GM19438 (cell line): Measurements from ENCODE around the gene CERS1.

Experiments
- ATAC-seq: cut with Tn5 transposase; IDR thresholded peaks from one replicate; pipeline ENCODE4 v1.9.1; 2021; ENCODE audit warnings: low read depth; ENCODE audit not compliant: unreplicated experiment

The CERS1 gene, protein sequence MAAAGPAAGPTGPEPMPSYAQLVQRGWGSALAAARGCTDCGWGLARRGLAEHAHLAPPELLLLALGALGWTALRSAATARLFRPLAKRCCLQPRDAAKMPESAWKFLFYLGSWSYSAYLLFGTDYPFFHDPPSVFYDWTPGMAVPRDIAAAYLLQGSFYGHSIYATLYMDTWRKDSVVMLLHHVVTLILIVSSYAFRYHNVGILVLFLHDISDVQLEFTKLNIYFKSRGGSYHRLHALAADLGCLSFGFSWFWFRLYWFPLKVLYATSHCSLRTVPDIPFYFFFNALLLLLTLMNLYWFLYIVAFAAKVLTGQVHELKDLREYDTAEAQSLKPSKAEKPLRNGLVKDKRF

DNA sequence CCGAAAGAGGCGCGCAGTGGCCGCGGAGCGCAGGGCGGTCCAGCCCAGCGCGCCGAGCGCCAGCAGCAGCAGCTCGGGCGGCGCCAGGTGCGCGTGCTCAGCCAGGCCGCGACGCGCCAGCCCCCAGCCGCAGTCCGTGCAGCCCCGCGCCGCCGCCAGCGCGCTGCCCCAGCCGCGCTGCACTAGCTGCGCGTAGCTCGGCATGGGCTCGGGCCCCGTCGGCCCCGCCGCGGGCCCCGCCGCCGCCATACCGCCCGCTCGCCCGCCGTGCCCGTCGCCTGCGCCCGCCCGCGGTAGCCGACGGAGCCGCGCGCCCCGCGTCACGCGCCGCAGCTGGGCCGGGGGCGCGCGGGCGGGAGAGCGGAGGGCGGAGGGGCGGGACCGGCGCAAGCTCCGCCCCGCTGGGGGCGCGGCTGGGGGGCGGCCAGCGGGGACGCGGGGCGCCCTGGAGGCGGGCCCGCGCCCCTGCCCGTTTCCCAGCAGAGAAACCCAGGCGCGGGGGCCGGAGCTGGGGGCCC, at the start of gene CERS1:
Gene CERS1, minus strand, starts transcription at position 335 of the 518 bp plus-strand sequence. Its CDS starts 86 bp downstream, at position 249.
- no peak for ATAC-seq

DNA sequence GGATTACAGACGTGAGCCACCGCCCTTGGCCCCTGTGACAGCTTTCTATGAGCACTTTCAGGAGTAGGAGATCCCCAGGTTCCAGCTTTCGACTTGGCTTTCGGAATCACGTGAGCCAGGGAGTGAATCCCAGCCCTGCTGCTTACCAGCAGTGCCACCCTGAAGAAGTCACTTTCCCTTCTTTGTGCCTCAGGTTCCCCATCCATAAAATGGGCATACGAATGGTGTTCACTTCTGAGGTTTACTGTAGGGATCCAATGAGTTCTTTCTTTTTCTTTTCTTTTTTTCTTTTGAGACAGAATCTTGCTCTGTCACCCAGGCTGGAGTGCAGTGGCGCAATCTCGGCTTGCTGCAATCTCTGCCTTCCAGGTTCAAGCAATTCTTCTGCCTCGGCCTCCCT, 49.3 kb upstream of the CERS1 start:
- ATAC-seq, result no peak

DNA sequence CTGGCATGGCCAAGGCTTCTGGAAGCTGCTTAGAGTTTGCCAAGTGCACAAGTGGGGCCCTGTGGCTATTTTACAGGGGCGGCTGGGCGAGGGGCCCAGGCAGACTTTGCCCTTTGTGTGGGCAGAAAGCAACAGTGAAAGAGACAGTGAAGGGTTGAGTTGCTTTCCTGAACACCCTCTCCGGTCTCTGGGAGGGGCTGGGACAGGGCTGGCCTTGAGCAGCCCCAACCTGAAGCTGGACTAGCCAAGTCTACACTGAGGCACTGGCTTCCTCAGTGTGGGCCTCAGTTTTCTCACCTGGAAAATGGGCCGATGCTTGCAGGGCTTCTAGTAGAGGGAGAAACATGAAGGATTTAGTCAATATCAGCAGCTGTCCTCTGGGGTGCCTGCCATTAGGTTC, 47.5 kb upstream of the CERS1 start:
- ATAC-seq, result no peak

DNA sequence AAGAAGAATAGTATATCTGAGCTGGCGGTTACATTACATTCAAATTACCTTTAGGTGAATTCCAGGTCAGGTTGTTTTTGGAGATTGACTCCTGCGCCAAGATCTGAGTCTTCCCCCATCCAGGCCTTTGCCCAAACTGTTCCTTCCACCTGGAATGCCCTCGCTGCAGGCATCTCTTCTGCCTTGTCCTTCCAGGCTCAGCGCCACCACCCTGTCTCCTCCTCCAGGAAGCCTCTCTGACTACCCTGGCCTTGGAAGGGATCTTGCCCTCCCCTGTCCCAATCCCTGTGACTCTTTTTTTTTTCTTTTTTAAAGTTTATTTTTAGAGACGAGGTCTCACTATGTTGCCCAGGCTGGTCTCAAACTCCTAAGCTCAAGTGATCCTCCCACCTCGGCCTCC, 46.7 kb upstream of the CERS1 start:
- no peak for ATAC-seq

DNA sequence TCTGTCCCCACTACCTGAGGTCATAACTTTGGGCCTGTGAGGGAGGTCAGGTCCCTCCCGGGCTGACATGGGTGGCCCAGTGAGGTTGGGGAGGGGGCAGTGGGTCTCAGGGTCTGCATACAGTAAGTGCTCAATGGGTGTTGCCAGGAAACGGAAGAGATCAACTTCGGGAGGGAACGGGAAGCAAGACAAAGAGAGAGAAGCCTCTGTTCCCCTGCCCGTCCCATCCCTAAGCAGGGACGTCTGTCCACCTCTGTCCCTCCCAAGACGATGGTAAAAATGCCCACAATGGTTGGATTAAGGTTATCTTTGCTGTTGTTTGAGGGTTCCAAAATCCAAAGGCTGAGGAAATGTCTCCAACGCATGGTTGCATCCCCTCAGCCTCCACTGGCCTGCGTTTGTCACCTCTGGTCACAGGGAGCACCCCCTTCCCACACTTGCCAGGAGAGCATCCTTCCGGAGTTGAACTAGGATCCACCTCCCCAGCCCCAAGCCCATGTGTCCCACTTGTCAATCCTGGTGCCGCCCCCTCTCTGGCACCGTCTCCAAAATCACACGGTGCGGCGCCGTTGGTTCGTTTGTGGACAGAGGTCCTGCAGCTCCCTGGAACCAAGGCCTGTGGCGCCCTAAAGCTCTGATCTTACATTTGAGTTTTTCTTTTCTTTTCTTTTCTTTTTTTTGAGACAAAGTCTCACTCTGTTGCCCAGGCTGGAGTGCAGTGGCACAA, 45.8 kb upstream of the CERS1 start:
- ATAC-seq, result no peak

DNA sequence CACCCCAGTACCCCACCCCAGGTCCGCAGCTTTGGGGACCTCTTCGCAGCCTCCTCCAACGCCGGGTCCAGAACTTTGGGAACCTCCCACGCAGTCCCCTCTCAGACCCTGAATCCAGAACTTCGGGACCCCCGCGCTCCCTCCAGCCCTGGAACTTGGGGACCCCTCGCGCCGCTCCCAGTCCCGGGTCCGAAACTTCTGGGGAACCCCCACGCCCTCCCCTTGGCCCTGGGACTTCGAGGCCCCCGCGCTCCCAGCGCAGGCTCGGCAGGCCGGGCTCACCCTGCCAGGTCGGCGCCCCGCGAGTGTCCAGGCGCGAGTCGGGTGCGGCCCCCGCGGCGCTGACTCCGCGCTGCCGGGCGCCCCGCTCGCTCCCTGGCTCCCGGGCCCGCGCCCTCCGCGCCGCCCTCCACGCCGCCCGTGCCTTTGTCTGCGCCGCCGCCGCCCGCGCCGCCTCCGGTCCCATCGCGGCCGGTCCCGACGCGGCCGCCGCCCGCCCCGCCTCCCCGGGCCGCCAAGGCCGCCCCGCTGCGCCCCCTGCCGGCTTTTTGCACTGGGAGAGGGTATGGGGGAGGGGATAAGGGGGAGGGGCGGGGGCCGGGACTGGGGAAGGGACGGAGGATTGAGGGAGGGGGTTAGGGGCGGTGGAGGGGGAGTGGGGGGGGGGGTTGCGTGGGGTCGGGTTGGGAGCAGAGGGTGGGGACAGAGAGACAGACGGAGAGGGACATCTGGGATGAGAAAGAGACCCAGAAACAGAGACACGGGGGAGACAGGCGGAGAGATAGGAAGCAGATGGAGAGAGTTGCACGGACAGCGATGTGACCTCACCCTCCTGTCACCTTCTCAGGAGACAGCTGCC, 45.0 kb upstream of the CERS1 start, which contains the start of gene HOMER3:
Gene HOMER3, minus strand, starts transcription at position 449 of the 859 bp plus-strand sequence. CDS start 2,235 bp downstream, outside the sequence.
- ATAC-seq, result no peak

DNA sequence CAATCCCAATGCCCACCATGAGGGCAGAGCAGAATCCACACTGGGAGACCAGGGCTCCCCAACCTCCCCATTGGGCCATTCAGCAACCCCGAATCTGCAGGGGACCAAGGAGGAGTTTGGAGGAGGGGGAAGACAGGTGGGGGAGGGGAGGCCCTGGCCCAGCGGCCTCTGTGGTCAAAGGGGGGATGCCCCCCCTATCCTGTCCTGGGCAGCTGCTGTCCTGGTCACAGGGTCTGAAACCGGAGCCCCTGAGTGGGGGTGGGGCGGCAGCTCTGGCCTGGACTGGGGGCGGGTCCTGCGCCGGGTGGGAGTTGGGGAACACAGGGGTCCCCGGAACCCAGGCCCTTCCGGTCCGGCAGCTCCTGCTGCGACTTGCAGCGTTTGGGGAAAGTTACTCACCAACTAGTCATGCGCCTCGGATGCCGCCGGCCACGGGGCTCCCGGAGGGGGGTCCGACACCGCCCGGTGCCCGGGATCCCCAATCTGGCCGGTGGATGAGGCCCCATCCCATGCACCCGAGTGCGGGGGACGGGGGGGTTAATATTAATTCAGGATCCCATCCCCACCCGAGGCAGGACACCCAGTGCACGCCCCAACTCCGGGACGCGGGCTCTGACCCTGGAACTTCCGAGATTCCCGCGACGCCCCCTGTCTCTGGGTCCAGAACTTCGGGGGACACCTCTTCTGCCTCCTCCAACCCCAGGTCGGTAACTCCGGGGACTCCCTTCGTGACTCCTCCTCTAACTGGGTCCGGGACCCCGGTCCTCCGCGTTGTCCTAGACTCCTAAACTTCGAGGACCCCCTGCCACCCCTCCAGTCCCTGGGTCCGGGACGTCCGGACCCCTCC, 44.2 kb upstream of the CERS1 start:
- ATAC-seq, result no peak

DNA sequence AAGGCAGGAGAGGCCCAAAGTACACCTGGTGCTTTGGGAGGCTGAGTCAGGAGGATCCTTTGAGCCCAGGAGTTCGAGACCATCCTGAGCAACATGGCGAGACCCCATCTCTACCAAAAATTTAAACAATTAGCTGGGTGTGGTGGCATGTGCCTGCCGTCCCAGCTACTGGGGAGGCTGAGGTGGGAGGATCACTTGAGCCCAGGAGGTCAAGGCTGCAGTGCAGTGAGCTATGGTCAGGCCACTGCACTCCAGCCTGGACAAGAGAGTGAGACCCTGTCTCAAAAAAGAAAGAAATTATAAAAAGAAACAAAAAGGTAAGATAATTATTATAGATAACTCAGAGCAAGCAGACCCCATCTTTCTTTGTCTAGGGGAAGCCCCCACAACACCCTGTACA, 43.2 kb upstream of the CERS1 start:
- ATAC-seq, result no peak

DNA sequence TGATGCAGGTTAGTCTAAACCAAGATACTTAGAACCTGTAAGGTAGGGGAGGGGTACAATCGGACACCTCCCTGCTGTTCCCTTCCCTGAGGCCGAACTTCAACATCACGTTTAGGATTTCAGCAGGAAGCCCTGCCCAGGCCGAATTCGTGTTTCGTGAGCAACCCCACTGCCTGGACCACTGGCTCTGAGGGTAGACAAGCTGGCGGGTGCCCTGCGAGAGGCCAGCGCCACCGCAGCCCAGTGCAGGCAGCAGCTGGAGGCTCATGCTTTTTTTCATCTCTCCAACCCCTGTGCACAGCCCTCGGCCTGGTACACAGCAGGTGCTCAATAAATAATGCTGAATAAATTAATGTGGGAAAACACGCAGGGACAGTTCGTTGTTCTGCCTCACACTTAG, 37.3 kb upstream of the CERS1 start:
- ATAC-seq, result no peak

DNA sequence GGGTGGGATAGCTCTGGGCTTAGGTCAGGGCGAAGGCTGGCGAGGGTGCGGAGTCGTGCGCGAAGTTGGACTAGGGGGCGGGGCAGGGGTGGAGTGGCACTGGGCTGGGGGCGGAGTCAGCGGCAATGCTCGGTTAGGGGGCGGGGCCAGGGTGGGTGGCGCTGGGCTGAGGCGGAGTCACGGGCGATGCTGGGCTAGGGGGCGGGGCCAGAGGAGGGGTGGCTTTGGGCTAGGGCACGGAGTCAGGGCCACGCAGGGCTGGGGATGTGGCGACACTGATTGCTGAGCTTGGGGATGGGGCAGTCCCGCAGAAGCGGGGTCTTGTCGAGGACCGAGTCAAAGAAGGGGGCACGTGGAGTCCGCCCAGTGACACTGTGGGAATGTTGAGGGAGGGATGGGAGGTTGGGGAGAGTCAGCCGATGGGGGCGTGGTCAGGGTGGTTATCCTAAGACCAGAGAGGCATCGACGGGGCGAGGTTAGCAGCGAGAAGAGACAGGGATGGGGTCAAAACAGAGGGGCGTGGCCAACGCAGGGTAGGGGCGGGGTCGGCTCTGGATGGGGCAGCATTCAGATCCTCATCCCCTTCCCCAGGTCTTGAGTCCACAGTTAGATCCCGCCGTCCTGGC, 36.4 kb upstream of the CERS1 start:
- ATAC-seq, result no peak

DNA sequence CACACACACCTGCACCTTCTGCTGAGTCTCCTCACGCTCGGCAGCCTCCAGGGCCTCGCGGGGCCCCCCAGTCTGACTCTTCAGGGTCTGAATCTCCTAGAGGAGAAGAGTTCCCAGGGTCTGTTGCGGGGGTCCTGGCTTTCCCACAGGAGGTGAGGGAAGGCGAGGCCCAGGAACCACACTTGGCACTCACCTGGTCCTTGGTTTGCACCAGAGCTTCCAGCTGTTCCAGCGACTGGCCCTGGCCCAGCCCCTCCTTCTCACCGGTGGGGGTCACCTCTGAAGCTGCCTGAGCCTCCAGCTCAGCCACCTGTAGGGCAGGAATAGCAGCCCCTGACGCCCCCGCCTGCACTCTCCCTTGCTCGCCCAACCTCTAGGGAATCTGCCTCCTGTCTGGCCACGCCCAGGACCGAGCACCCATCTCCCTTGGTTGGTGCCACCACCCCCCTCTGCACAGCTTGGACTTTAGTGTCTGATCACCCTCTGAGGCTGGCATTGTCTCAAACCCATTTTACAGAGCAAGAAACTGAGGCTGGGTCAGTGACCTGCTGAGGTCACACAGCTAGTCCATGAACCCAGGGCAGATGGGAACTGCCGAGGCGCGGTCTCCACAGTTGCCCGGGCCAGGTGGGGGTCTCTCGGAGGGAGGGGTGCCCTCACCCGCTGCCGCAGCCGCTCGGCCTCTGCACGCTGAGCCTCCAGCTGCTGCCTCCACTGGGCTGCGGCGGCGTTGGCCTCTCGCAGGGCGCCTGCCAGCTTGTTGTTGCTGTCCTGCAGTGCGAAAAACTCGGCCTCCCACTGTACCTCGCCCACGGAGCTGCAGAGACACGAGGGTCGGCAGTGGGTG, 35.6 kb upstream of the CERS1 start:
- no peak for ATAC-seq

DNA sequence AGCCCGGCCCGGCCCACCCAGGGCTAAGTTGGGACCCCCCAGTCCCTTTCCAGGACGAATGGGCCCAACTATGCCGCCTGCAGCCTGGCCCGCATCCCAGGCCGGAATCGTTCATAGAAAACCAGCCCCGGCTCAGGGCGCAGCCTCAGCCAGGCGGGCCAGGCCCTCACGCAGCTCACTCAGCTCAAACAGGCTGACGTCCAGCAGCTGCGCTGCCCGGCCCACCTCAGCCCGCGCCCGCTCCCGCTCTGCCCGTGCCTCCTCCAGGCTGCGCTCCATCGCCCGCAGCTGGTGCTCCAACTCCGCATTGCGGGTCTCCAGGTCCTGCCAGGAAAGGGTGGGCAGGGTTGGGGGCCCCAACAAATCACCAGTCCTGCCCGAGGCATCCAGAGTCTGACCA, 33.4 kb upstream of the CERS1 start:
- no peak for ATAC-seq

DNA sequence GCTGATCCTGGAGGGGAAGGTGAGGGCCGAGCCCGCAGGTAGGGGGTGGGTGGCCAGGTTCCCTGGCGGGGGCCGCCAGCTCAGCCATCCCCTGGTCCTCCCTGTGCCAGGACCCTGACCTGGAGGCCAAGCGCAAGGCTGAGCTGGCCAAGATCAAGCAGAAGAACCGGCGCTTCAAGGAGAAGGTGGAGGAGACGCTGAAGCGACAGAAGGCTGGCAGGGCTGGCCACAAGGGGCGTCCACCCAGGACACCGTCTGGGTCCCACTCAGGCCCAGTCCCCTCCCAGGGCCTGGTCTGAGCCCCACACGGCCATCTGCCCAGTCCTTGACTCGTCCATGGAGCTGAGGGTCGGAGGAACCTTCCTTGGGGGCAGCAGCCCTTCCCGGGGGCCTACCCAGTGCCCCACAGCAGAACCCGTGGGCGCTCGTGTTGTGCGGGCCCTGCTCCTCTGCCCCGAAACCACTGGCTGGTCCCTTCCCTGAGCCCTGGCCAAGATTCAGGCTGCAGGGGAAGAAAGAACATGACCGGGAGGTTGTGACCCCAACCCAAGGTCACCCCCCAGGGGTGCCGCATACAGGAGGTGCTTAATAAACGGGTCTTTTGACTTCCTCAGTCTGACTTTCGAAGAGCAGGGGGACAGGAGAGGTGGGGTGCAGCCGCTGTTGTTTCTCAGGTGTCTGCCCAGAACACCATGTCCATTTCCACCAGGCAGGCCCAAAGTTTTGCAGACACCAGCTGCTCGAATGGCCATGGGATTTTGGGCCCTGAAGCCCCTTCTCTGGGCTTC, 32.3 kb upstream of the CERS1 start:
- no peak for ATAC-seq

DNA sequence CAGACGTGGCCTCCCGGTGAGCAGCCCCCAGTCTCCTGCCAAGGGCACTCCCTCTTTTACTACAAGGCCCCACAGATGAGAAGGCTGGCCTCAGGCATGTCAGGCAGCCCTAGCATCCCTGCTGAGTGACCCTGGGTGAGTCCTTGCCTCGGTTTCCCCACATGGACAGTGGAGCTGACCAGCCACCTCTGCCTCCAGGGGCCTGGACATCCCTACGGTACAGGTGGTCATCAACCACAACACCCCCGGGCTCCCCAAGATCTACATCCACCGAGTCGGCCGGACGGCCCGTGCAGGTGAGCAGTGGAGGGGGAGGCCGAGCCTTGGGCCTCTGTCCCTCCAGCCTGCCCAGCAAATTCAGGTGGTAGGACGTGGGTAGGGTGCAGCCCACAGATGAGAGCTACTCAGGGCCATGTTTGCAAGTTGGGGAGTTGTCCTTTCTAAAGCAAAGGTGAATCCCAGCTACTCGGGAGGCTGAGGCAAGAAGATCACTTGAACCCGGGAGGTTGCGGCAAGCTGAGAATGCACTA, 28.8 kb upstream of the CERS1 start:
- ATAC-seq, result no peak

DNA sequence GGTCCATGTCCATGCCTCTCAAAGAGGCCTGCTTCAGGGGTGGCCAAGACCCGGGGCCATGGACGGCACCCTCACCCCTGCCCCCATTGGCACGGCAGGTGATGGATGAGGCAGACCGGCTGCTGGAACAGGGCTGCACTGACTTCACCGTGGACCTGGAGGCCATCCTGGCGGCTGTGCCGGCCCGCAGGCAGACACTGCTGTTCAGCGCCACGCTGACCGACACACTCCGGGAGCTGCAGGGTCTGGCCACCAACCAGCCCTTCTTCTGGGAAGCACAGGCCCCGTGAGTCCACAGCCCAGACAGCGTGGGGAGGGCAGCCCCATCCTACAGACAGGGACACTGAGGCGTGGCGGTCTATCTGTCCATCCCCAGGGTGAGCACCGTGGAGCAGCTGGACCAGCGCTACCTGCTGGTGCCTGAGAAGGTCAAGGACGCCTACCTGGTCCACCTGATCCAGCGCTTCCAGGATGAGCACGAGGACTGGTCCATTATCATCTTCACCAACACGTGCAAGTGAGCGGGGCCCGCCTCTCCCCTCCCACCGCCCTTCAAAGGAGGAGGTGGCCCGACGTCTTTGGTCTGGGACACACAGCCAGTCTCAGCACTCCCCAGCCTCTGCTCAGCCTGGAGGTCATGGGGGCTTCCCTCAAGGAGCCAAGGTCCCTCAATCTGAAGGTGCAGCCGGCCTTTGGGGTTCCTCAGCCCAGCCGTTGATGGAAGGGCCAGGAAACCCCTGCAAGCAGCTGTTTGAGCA, 26.4 kb upstream of the CERS1 start:
- ATAC-seq, result no peak

DNA sequence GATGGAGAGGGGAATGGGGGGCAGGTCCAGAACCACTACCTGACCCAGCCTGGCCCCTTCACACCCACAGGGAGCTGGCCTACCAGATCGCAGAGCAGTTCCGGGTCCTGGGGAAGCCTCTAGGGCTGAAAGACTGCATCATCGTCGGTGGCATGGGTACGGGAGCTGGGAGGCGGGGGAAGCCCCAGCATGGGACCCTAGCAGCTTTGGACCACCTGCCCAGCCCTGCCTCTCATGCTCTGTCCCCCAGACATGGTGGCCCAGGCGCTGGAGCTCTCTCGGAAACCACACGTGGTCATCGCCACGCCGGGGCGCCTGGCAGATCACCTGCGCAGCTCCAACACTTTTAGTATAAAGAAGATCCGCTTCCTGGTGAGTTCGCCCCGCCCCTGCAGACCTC, 25.6 kb upstream of the CERS1 start:
- ATAC-seq, result no peak

DNA sequence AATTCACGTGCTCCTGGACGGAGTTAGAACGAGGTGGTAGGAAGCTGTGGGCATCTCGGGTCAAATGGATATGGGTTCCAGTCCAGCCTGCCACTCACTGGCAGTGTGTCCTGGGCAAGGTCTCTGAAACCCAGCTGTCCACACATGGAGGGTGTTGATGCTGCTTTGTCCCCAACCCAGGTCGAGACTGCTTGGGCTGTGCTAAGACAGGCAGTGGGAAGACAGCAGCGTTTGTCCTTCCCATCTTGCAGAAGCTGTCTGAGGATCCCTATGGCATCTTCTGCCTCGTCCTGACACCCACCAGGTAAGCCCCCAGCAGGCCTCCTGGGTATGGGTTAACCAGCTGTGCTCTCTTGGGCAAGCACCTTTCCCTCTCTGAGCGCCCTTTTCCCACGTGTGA, 24.4 kb upstream of the CERS1 start:
- ATAC-seq, result no peak
